GM21529 (cell line): Measurements from ENCODE around the gene TUBB1.

ENCODE experiments used
- ATAC-seq: cut with Tn5 transposase; IDR thresholded peaks from one replicate; pipeline ENCODE4 v1.9.1; 2021; ENCODE audit not compliant: unreplicated experiment

The TUBB1 gene

GRCh38 chr20:59042151-59042795, 23.0 kb downstream of the TUBB1 start, which contains the start of gene PRELID3B:
Gene PRELID3B, minus strand, starts transcription at chr20:59042786. Its CDS starts 56 bp downstream, at chr20:59042730.
- peak; percentile 35 for ATAC-seq

- peak; percentile 90 for ATAC-seq
Observed at GRCh38 chr20:59042796-59043631, 23.8 kb downstream of the TUBB1 start.

GRCh38 chr20:59043698-59044097, 24.5 kb downstream of the TUBB1 start:
- no peak for ATAC-seq

- no peak for ATAC-seq
Observed at GRCh38 chr20:59044295-59044694, 25.1 kb downstream of the TUBB1 start.

- no peak for ATAC-seq
Observed at GRCh38 chr20:59044796-59045195, 25.6 kb downstream of the TUBB1 start.

- ATAC-seq = no peak
Observed at GRCh38 chr20:59046862-59047261, 27.6 kb downstream of the TUBB1 start.

- ATAC-seq = no peak
Observed at GRCh38 chr20:59047938-59048680, 28.9 kb downstream of the TUBB1 start.

- ATAC-seq = no peak
Observed at GRCh38 chr20:59048681-59049030, 29.4 kb downstream of the TUBB1 start.

- no peak for ATAC-seq
Observed at GRCh38 chr20:59050437-59050836, 31.2 kb downstream of the TUBB1 start.

- no peak for ATAC-seq
Observed at GRCh38 chr20:59051666-59052185, 32.5 kb downstream of the TUBB1 start.

GRCh38 chr20:59055302-59055701, 36.1 kb downstream of the TUBB1 start:
- ATAC-seq = no peak

GRCh38 chr20:59062081-59062480, 42.9 kb downstream of the TUBB1 start:
- no peak for ATAC-seq

GRCh38 chr20:59063358-59064213, 44.4 kb downstream of the TUBB1 start:
- no peak for ATAC-seq

GRCh38 chr20:59064214-59064722, 45.0 kb downstream of the TUBB1 start:
- no peak for ATAC-seq

- ATAC-seq = no peak
Observed at GRCh38 chr20:59068534-59068933, 49.3 kb downstream of the TUBB1 start.

- no peak for ATAC-seq
Observed at GRCh38 chr20:59069026-59069425, 49.8 kb downstream of the TUBB1 start.

GRCh38 chr20:59071216-59071615, 52.0 kb downstream of the TUBB1 start:
- ATAC-seq = peak; percentile 86

- ATAC-seq = no peak
Observed at GRCh38 chr20:59073582-59073981, 54.4 kb downstream of the TUBB1 start.

GRCh38 chr20:59074456-59074855, 55.2 kb downstream of the TUBB1 start:
- ATAC-seq = no peak

- ATAC-seq = no peak
Observed at GRCh38 chr20:59075934-59076508, 56.8 kb downstream of the TUBB1 start.
